ENCODE measurements around the gene DUSP10. TPM values are rescaled to one million over a fixed set of nuclear protein-coding genes. Genes with fewer than 3 reads are reported as not detected.
A peak's percentile ranks its signal among the peaks of the same experiment; 100 is the strongest.

DUSP10 gene
- total RNA-seq, 4 donors from 2014 or later: 3.8 to 7.3 (median 4.4) TPM

DNA sequence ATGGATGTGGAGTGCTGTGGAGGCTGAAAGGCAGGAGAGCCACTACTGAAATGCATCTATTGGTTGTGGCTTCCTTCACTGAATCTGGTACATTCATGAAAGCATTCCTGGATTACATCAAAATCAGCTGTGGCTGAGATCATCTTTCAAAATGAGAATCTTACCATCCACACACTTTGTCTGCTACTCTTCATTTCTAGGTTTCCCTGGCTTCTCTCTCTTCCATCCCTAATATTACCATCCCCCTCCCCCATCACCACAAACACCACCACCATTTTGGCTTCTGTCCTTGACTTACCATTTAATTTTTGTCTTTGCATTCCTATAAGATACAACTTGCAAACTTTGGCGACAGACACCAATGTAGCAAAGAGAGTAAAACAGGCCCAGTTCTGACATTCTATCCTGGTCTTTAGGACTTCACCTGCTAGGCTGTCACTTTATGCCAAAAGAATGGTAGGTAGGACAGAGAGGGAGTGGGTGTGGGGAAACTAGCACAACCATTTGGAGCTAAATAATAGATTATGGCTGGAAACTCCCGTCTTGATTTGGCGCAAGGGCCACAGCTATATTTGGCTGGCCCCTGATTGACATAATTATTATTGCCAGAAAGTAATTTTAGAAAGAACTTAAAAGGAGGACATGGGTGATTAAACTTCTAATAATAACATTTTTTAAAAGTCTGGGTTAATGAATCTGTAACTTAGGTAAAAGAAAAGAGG, 15.1 kb upstream of the DUSP10 start:
- Histone ChIP-seq H3K4me1 (no peaks in the 10 kb centered on the region), H3K4me3 (no peak overlapping the region), H3K36me3 (no peaks in the 10 kb centered on the region), H3K27ac (no peak overlapping the region), H3K9me3 (no peaks in the 10 kb centered on the region), H3K27me3 (no peaks in the 10 kb centered on the region)
- TF ChIP-seq EP300 (IDR thresholded peaks at IDR 0.05) (no peak), CTCF (IDR thresholded peaks at IDR 0.05) (no peak)
- WGBS, 2 donors: 91 to 92% methylated on average over 3 of the region's 3 CpGs
- DNase-seq (ENCODE audit: low spot score in 2 of 2): no peak

GRCh38 chr1:221753828-221754188, 11.9 kb upstream of the DUSP10 start:
- DNase-seq (ENCODE audit: low spot score in 2 of 2): no peak
- Histone ChIP-seq H3K4me3 (no peak overlapping the region), H3K27me3 (no peaks in the 10 kb centered on the region), H3K27ac (no peak overlapping the region), H3K36me3 (no peaks in the 10 kb centered on the region), H3K4me1 (no peaks in the 10 kb centered on the region), H3K9me3 (no peaks in the 10 kb centered on the region)
- WGBS, 2 donors: 92 to 95% methylated on average over 1 of the region's 1 CpG
- no peak for TF ChIP-seq POLR2A (IDR thresholded peaks at IDR 0.05)
- TF ChIP-seq CTCF (IDR thresholded peaks at IDR 0.05): no peak
- no peak for TF ChIP-seq EP300 (IDR thresholded peaks at IDR 0.05)

DNA sequence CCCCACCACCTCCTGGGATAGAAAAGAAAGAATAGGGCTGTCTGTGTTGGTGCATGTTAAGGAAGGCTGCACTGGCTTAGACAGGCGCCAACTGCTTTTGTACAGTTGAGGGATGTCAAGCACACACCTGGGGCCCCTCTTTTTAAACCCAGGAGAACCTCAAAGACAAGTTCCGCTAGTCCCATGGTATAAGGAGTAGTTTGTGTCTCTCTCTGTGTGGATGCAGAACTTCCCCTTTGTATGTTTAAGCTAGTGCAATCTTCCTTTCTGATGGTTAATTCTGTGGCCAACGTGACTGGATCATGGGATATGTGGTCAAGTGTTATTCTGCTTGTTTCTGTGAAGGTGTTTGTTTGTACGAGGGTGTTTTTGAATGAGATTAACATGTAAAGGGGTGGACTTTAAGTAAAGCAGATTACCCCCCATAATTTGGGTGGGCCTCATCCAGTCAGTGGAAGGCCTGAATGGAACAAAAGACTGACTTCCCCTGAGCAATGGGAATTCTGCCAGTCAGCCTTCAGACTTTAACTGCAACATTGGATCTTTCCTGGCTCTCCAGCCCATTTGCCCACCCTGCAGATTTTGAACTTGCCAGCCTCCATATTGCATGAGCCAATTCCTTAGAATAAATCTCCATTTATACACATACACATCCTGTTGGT, 9.5 kb upstream of the DUSP10 start:
- Histone ChIP-seq H3K4me3 (no peak overlapping the region), H3K9me3 (no peaks in the 10 kb centered on the region), H3K27ac (no peak overlapping the region), H3K36me3 (no peaks in the 10 kb centered on the region), H3K27me3 (no peaks in the 10 kb centered on the region), H3K4me1 (no peaks in the 10 kb centered on the region)
- TF ChIP-seq EP300 (IDR thresholded peaks at IDR 0.05) (peak in 1 of 2 donors; percentile 25), POLR2A (IDR thresholded peaks at IDR 0.05) (no peak), CTCF (IDR thresholded peaks at IDR 0.05) (no peak)
- DNase-seq (ENCODE audit: low spot score in 2 of 2): no peak
- WGBS, 2 donors: 82 to 83% methylated on average over 4 of the region's 4 CpGs

DNA sequence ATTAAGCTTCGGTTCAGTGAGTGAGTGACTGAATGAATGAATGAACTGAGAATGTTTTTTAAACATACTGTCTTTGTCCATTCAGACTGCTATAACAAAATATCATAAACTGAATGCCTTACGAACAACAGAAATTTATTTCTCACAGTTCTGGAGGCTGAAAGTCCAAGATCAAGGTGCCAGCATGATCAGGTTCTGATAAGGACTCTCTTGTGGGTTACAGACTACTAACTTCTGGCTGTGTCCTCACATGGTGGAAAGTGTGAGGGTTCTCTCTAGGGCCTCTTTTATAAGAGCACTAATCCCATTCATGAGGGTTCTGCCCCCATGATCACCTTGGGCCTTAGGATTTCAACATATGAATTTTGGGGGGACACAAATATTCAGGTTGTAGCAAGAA, 7.1 kb upstream of the DUSP10 start:
- Histone ChIP-seq H3K4me3 (no peak overlapping the region), H3K9me3 (no peaks in the 10 kb centered on the region), H3K27me3 (no peaks in the 10 kb centered on the region), H3K27ac (no peak overlapping the region), H3K4me1 (no peaks in the 10 kb centered on the region), H3K36me3 (no peaks in the 10 kb centered on the region)
- TF ChIP-seq CTCF (IDR thresholded peaks at IDR 0.05) (no peak), EP300 (IDR thresholded peaks at IDR 0.05) (no peak), POLR2A (IDR thresholded peaks at IDR 0.05) (no peak)
- 86 to 100% methylated on average over 2 of the region's 2 CpGs for WGBS, 2 donors
- no peak for DNase-seq (ENCODE audit: low spot score in 2 of 2)

- TF ChIP-seq EP300 (IDR thresholded peaks at IDR 0.05) (no peak), POLR2A (IDR thresholded peaks at IDR 0.05) (no peak), CTCF (IDR thresholded peaks at IDR 0.05) (no peak)
- Histone ChIP-seq H3K36me3 (no peaks in the 10 kb centered on the region), H3K9me3 (no peaks in the 10 kb centered on the region), H3K4me1 (peaks cover 0 to 6% (median 0%) of the 10 kb centered on the region in 4 donors), H3K4me3 (no peak overlapping the region), H3K27ac (no peak overlapping the region), H3K27me3 (no peaks in the 10 kb centered on the region)
- 73 to 76% methylated on average over 5 of the region's 5 CpGs for WGBS, 2 donors
- no peak for DNase-seq (ENCODE audit: low spot score in 2 of 2)
Measured at GRCh38 chr1:221747839-221748238, 6.0 kb upstream of the DUSP10 start.

Data from tibial nerve (tissue), 4 donors.